Epithelial cell of prostate (primary cell): ENCODE data around the gene MEIS1.
A peak's percentile ranks its signal among the peaks of the same experiment; 100 is the strongest.

ENCODE experiments used
- DNase-seq: peaks from one replicate; pipeline ENCODE4 v3.0.0-alpha.2; 2011; ENCODE audit warnings: low read depth, low spot score
- H3K27ac ChIP-seq: fragments of 450-650 bp; 2 replicates; pipeline ENCODE4 v1.5.1; 2017; ENCODE audit warnings: mild to moderate bottlenecking

The MEIS1 gene

DNA sequence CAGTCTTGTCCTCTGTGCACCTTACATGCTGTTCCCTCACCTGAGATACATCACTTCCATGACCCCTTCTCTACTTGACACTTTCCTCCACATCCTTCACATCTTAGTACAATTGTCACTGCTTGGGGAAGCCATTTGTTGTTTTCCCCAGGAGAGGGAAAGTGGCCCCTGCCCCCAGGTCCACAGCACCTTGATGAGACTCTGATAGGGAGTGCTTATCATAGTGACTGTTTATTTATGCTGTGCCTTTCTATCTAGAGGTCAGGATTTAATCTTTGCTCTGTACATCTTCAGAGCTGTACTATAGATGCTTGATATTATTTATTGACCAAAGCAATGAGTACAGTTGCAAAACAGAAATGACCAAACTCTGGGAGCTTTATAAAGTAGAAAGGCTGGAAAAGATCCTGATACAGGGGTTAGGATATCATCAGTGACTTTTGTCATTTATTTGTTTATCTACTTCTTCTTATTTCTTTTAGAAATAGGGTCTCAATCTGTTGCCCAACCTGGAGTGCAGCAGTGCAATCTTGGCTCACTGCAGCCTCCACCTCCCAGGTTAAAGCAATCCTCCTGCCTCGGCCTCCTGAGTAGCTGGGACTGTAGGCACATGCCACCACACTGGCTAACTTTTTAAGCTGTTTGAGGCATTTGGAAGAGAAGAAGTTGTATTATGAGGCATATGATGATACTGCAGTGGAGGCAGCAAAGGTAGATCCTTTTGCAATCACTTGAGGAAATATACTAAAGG is 94.2 kb downstream of the MEIS1 start:
- DNase-seq = no peak
- no peak overlapping the region for H3K27ac ChIP-seq

DNA sequence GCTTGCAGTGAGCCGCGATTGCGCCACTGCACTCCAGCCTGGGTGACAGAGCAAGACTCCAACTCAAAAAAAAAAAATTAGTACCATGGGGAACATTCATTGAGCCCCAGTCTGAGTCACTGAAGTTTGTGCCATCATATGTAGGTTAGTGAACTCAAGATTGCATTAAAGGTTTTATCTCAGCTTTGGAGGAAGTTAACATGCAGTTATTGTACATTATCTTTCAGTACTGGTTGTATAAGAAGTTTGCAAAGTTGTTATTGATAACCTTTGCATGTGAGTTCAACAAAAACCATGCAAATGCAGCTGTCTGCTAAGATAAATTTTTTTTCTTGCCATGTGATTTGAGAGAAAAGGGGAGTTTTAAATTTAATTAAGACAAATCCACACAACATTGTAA is 95.7 kb downstream of the MEIS1 start:
- no peak for DNase-seq
- H3K27ac ChIP-seq = no peak overlapping the region

DNA sequence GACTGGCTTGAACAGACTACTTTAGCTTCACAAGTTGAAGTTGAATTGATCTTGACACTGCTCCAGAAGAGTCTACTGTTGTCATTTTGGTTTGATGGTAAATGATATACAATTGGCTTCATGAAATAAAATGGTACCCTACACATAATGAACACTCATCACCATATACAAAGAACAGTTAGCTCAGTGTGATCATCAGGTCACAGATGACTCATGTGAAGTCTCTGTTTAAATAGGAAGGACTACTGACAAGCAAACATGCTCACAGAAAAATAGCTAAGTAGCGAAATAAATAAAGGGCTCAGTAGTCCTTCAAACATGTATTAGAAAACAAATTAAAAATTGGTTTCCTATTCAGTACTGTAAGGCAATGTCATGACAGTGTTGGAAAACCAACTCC is 96.2 kb downstream of the MEIS1 start:
- DNase-seq = no peak
- no peak overlapping the region for H3K27ac ChIP-seq

DNA sequence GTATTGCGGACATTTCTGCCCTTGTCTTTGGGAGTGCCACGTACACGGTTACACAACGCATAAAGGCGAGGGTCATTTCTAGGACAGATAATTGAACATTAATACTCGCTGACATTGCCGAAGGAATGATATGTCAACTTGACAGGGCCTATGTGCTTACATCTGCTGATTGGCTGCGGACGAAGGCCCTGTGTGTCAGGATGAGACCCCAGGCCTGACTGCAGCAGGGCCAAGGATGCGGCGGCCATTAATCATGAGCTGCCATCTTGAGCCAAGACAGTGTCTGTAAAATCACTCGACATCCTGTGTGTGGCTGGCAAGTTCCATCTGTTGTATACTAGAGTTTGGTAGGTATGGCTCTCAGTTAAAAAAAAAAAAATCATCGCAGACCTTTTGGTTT is 96.6 kb downstream of the MEIS1 start:
- DNase-seq = no peak
- no peak overlapping the region for H3K27ac ChIP-seq

DNA sequence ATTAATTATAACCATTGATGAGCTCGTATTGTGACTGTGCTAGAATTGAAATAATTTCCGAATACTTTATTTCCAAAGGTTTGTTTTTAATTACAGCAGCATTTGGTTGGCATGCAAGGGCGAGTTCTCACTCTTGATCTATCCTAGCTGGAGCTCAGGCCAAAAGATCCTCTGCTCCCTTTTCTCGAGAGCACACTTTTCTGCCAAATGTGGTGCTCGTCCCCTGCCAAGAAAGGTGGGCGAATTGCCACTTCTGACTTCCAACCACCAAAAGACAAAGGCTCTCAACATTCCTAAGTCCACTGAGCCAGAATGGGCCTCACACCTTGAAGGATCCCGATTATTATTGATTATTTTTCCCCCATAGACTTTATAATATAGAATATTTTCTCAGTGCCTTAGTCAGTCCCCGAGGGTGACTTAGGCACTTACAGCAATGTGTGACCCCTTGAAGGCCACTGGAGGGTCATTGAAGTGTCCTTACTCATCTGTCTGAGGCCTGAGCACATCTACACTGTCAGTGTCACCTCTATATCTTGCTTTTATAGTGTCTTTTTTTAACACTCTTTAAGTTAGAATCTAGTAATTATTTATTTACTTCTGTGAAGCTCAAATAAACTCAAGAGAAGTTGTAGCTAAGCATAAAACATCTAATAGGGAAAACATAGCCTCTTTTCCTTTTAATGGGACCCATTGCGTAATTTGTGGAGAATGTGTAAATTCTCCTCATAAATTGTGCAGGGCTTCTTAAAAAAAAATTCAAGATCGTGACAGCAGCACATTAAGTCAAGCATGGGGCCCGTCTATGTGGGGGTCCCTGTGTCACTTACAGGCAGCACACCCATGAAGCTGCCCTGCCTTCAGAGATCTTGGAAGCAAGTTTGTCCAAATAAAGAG is 98.3 kb downstream of the MEIS1 start:
- no peak for DNase-seq
- no peak overlapping the region for H3K27ac ChIP-seq

DNA sequence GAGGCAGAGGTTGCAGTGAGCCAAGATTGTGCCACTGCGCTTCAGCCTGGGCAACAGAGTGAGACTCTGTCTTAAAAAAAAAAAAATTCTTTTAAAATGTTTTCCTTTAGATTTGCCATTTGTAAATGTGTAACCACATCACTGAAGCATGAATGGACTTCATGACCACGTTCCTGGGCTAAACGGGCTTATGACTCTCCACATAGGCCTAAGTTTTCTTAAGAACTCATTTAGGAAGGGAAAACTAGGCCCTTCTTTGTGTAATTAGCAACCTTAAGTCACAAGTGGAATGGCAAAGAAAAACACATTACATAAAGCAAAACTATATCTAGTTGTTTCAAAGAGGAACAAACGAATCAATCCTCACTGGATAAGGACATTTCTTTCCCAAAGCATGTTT is 99.5 kb downstream of the MEIS1 start:
- no peak for DNase-seq
- no peak overlapping the region for H3K27ac ChIP-seq

DNA sequence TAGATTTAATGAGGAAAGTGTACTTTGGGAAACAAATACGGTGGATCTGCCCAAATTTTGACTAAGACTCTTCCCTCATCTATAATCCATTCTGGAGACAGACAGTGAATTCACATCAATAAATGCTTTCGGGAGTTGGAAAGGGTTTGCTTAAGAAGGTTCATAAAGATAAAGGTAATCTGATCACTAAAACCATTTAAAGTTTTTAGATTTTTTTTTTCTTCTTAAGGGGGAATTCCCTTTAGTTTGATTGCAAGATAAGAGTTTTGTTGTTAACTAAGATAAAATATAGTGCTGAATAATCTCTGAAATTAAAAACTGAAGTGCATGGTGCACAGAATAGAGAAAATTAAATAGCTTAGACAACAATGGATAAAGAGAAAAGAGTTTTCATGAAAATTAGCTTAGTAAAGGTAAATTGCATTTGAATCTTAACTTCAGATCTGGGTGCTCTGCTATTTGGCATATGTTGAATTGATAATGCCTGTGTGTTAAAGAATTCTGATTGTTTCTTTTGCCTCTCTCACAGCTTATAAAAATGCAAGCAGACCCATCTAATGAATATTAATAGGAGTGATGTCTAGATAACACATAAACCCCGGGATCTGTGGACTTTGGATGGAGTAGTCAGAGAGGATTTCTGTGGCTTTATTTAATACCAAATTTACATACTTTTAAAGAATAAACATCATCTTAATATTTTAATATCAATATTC is 100.8 kb downstream of the MEIS1 start:
- no peak overlapping the region for H3K27ac ChIP-seq
- no peak for DNase-seq

DNA sequence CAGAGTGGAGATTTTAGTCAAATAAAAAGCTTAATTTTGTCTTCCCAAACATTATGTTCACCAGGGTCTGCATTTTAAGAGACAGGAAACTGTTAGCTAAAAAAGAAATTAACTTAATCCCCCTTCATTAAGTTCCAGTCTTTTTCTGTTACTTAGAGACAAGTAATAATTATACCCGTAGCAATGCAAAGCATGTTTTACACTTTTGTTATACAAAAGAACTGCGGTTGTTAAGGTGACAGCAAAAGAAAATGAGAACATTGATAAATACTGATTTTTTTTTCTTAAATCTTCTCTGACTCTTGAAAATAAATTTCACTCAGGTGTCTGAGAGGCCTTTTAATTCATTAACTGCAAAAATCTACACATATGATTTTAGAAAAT is 101.4 kb downstream of the MEIS1 start:
- DNase-seq = no peak

DNA sequence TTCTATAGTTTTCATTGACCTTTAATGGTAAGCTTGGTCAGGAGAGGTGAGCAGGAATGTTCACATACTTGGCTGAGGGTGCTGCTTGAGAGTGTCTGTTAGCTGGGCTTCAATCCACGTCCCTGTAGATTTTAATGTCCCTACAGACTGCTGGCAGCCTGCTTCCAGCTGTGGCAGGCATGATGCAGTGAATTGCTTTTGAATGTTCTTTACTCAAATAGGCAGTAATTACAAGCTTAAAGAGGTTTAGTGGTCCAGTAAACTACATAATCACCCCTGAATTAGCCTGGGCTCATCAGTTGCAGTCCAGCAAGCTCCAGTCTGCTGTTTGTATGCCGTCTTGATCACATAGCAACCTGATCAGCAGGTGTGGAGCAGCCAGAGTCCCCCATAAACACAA is 102.1 kb downstream of the MEIS1 start:
- no peak for DNase-seq
- no peak overlapping the region for H3K27ac ChIP-seq

More for the DNA sequence above, 101.4 kb downstream of the MEIS1 start:
- H3K27ac ChIP-seq = no peak overlapping the region

DNA sequence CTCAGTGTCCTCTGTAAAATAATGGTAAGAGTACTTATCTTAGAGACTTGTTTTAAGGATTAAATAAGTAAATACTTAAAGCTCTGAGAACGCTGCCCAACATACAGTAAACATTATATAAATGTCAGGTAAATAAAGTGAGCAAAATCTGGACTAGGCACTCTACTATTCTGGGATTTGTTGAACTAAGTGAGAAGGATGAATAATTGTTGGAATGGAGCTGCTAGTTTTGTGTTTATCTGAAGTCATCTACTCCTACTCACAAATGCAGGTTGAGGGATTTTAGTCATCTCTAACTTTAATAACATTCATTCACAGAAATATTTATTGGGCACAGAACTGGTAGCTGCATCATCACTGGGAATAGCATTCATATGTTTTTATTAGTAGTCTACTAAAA is 103.4 kb downstream of the MEIS1 start:
- DNase-seq = no peak
- H3K27ac ChIP-seq = no peak overlapping the region

DNA sequence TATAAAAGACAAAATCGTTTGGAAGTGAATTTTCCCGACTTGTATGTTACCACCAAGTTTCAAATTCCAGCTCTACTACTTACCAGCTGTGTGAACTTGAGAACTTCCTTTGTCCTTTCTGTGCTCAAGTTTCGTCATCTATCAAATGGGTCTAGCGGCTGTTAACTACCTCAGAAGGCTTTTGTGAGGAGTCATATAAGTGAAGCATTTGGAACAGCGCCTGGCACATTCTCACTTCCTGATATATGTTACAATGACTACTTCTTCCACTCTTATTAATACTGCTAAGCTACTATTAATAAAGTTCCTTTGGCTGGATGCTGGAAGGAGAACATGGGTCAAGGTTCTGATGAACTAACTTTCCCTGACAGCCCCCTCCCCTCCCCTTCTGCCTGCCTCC is 104.5 kb downstream of the MEIS1 start:
- no peak overlapping the region for H3K27ac ChIP-seq
- DNase-seq = no peak

DNA sequence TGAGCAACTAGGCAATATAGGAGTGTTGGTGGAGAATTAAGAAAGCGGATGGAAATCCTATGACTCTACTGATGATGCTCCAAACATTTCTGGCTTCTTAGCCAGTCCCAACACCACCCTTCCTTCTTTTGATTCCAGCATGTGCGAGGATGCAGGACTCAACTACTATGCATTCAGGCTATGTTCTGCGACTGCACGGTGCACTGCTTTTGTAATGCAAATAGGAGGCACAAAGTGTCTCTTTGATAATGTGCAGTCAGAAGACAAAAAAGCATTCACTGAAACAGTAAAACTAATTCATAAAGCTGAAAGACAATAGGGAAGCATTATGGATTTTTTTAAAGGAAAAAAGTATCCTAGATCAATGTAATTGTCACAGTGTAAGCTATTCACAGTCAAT is 106.7 kb downstream of the MEIS1 start:
- H3K27ac ChIP-seq = no peak overlapping the region
- DNase-seq = no peak

DNA sequence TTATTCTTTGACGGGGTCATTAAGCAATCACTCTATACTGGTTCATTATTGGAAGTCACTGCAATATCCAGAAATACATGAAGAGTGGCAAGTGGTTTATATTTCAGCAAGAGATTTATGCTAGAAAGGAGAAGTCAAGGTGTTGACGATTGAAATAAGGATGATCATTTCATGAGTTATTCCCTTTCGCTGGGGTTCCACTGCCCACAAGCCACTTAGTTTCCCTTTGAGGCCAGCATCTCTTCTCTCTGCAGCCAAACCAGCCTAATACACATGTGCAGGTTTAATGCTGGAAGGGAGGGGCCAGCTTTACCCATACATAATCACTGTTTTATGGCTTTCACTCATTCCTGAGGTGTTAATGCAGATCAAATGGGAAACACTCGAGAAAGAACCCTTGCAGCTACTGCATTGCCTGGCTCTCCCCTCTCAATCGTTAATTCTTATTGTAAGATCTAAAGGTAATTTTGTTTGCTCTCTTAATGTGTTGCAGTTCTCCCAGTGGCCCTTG is 108.4 kb downstream of the MEIS1 start:
- DNase-seq = no peak
- no peak overlapping the region for H3K27ac ChIP-seq

DNA sequence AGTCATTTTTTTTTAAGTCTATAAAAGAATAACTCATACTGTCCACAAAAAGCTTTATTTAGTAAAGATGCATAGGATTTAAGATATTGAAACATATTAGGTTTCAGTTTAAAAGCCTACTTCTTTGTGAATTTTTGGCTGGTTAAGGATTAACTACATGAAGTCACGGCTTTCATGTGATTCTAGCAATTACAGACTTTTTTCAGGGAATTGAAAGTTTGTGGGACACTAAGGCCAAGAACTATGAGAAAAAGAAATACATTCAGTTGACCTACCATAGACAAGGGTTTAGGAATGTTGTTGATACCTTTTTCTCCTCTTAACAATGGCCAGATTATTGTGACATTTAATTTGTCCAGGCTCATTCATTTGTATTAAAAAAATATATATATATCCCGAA is 109.3 kb downstream of the MEIS1 start:
- H3K27ac ChIP-seq = no peak overlapping the region
- DNase-seq = no peak

DNA sequence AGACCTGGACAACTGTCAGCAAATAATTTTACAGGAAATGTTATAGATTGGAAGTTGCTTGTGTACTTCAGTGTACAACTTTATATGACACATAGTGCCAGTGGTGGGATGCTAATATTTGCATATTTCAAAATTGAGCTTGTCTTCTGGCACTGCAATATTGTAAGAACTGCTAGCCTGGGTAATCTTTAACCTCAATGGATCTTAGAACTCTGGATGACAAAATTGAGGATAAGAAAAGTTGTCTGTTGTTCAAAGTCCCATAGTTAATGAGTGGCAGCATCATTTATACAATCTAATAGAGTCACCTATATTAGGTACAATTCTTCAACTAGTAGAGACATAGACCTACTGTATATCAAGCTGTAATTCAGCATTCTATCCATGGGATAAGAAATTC is 110.3 kb downstream of the MEIS1 start:
- H3K27ac ChIP-seq = no peak overlapping the region
- no peak for DNase-seq

DNA sequence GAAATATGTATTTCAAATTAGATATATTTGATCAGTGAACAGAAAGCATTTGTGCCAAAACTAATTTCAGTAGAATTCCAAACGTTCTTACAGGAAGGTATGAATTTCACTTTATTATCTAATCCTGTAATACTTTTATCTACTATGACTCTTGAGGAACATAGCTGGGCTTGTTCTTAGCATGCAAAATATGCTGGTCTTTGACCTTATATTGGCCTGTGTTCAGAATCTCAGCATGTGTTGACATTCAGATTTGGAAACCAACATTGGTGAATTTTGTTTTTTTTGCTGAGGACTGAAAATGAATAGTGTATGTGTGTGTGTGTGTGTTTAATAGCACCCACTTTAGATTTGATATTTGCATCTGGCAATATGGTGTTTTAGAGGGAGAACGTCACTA is 112.2 kb downstream of the MEIS1 start:
- DNase-seq = no peak
- H3K27ac ChIP-seq = no peak overlapping the region

DNA sequence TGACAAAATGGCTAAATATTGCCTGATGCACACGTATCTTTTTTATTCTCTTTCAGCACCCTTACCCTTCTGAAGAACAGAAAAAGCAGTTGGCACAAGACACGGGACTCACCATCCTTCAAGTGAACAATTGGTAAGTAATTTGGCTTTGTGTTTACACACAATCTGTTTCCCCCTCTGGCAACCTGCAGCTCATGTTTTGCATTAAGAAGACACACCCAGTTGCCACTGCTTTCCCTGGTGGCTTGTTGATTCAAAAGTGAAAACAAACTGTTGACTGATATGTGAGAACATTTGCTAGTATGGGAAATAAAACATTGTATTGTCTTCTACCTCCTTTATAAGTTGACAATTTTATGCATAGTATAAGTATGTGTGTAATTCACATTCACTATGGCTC is 113.0 kb downstream of the MEIS1 start:
- DNase-seq = no peak
- no peak overlapping the region for H3K27ac ChIP-seq

DNA sequence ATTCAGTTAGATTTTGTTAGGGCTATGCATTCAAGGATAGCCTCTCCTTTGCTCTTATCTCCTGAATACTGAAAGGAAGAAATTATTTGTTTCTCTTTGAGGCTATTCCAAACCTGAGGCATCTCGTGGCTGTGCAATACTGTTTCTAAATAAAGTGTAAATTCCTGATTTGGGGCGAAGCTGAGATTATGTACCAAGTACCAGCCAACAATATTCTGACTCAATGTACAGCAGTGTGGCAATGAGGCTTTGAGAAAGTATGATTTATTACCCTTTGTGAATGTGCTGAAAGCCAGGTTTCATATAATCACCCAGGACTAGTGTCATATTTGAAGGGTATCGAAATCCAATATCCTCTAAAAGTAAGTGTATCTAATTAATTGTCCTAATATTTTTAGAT is 113.5 kb downstream of the MEIS1 start:
- no peak for DNase-seq
- no peak overlapping the region for H3K27ac ChIP-seq

DNA sequence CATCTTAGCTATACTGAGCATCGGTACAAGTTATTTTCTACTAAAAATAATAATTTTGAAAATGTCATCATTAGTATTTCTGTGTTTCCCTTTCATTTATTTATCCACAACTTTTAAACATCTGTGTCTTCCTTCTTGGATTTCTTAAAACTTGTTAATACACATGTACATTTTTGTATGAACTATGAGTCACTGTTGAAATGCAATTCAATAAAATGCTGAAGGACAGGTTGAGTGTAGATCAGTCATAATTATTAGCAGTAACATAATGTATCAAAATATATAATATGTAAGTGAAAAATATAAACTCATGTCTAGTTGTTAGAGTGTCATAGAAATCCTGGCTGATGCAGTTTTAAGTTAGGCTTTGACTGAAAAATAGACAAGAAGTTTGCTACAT is 115.9 kb downstream of the MEIS1 start:
- DNase-seq = no peak

DNA sequence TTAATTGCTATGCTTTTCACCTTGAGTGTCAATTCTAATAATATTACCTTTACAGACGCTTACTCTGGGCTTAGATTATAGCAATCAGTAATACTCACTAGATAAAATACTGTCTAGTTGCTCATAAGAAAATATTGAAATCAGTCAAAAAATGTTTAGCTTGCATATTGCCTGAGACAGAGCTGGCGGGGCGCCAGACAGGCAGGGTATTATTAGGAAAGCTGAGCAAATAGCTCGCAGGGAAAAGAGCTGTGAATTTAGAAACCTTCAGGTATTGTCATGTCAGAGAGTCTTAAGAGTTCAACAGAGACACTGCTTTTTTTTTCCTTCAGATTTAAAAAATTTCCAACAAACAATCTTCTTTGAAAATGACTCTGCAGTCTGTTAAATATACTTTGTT is 118.4 kb downstream of the MEIS1 start:
- DNase-seq = no peak
- H3K27ac ChIP-seq = peak overlapping the region; percentile 21

More for the DNA sequence above, 115.9 kb downstream of the MEIS1 start:
- H3K27ac ChIP-seq = peak overlapping the region; percentile 41

DNA sequence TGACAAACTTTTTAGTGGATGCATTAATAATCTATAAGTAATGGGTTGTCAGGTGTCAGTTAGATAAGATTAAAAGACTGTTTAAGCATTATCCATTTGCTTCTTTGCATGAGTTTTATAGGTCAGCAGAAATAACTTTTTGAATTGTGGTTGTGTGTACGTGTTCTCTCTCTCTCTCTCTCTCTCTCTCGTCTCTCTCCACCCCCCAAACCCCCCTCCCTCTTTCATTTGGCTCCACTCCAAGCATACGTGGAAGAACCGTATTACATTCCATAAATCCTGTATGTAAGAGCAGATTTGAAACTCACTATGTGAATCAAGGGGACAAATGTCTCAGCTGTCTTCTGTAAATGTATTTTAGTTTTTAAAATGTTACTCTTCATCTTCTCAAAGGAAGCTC is 120.2 kb downstream of the MEIS1 start:
- no peak for DNase-seq
- peak overlapping the region; percentile 76 for H3K27ac ChIP-seq
